Fibroblast of the conjunctiva (primary cell): ENCODE results near the gene NAT8.
"Not testable (repeated sequence)": the region's sequence is repeated elsewhere in the genome, so short reads cannot be mapped to it uniquely, and the experiment has no call there.

Source experiments
- DNase-seq: peaks from one replicate; pipeline ENCODE4 v3.0.0-alpha.2; 2010; ENCODE audit warnings: low read depth

Gene NAT8, protein sequence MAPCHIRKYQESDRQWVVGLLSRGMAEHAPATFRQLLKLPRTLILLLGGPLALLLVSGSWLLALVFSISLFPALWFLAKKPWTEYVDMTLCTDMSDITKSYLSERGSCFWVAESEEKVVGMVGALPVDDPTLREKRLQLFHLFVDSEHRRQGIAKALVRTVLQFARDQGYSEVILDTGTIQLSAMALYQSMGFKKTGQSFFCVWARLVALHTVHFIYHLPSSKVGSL

DNA sequence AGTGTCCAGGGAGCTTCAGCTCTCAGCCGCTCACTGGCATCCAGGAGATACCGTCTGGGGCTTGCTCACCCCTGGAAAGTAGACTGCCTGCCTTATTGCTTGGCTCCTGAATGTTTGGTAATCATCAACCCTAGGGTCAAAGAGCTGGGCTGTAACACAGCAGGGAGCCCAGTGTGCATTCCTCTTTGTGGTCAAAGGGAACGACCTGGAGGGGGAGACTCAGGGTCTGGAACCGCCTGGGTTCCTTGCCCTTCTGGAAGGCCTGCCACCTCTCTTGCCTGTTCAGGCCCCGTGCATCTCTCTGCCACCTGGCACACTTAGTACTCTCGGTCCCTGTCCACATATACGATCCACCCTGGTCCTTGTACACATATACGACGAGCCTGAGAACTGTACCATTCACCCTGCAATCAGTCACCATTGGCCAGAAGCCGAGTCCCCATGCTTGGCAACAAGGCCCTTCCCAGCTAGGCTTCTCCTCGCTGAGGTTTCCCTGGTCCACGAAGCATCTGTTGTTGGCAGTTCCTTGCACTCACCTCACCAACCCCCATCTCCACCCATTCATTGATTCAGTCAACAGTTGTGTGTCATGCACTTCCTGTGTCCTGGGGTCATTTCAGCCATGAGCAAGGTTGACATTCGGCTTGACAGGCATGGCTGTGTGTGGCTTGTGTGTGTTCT, at the start of gene NAT8:
Gene NAT8 (minus strand): TSS at position 85 of the 681 bp plus-strand sequence. CDS start 794 bp downstream, outside the sequence.
- DNase-seq, result no peak

DNA sequence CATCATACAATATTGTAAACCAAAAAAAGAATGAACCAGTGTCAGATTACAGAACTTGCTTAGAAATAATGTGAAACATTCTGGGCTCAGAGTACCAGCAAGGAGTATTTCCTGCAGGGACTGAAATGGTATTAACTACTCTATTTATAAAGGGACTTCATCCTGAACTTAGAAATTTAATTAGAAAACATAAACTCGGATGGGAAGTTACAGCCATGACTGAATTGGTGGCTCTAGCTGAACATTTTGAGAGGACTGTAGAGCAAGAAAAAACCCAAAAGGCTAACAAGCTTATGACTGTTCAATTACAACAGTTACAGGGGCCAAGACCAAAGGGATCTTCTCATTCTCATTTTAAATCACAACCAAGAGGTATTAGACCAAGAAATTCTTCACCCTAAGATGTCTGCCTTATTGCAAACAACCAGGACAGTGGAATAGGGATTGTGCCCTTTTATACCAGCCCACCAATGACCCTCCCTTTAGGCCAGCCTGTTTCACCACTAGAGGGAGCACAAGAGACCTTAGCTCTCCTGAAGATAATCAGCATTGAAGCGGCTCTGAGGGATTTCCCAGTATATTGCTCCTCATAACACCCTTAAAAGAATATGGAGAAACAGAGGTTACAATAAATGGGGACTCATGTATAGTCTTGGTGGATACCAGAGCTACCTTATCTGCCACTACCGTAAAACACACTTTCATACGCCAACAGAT, 48.3 kb upstream of the NAT8 start:
- not testable (repeated sequence) for DNase-seq

GRCh38 chr2:73688494-73688893, 46.3 kb upstream of the NAT8 start:
- DNase-seq, result not testable (repeated sequence)

GRCh38 chr2:73685764-73686438, 43.7 kb upstream of the NAT8 start:
- no peak for DNase-seq

GRCh38 chr2:73684905-73685304, 42.7 kb upstream of the NAT8 start:
- DNase-seq, result not testable (repeated sequence)

DNA sequence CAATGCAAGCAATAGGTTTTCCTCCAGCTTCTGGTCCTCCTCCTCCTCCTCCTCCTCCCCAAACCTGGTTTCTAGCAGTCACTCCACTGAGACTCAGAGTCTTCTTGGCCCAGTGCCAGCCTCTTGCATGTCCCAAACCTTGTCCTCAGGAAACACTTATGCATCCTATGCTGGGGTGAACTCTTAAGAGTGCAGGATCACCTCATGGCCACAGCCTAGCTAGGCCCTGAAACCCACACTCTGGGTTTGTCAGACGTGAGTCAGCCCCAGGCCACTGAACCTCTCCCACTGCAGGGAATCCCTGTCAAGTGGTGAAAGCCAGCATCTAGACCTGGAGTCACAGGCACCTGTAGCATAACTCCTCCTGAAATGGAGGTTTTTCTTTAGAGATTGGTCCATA, 42.1 kb upstream of the NAT8 start:
- DNase-seq, result not testable (repeated sequence)

- not testable (repeated sequence) for DNase-seq
These were observed 37.8 kb upstream of the NAT8 start for GRCh38 chr2:73679951-73680571.

DNA sequence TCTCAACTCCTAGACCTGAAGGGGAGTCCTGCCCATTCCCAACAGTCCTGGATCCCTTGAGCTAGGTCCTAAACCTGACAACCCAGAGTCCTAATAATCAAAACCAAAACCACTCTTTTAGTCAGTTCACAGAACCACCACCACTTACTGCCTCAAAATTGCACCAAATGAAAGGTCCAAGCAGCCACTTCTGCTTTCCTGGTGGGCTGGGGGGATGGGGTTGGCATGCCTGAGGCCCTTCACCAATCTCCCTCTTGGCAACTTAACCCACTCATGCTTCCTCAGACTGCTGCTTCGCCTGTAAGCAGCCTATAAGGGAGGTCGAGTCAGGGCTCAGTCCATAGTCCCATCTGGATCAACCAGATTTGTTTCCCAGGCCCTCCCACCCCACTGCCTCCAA, 37.0 kb upstream of the NAT8 start:
- DNase-seq, result not testable (repeated sequence)

- DNase-seq, result not testable (repeated sequence)
These were observed 35.8 kb upstream of the NAT8 start for GRCh38 chr2:73678008-73678407.

- DNase-seq, result not testable (repeated sequence)
These were observed 34.0 kb upstream of the NAT8 start for GRCh38 chr2:73676211-73676610.

- DNase-seq, result not testable (repeated sequence)
These were observed 32.5 kb upstream of the NAT8 start for GRCh38 chr2:73674696-73675157.

- not testable (repeated sequence) for DNase-seq
These were observed 27.8 kb upstream of the NAT8 start for GRCh38 chr2:73669976-73670375.

DNA sequence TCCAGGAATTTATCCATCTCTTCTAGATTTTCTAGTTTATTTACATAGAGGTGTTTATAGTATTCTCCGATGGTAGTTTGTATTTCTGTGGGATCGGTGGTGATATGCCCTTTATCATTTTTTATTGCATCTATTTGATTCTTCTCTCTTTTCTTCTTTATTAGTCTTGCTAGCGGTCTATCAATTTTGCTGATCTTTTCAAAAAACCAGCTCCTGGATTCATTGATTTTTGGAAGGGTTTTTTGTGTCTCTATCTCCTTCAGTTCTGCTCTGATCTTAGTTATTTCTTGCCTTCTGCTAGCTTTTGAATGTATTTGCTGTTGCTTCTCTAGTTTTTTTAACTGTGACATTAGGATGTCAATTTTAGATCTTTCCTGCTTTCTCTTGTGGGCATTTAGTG, 25.0 kb upstream of the NAT8 start:
- DNase-seq, result not testable (repeated sequence)

- DNase-seq, result no peak
These were observed 12.0 kb upstream of the NAT8 start for GRCh38 chr2:73654175-73654574.

- DNase-seq, result no peak
These were observed 10.1 kb upstream of the NAT8 start for GRCh38 chr2:73652348-73652747.

DNA sequence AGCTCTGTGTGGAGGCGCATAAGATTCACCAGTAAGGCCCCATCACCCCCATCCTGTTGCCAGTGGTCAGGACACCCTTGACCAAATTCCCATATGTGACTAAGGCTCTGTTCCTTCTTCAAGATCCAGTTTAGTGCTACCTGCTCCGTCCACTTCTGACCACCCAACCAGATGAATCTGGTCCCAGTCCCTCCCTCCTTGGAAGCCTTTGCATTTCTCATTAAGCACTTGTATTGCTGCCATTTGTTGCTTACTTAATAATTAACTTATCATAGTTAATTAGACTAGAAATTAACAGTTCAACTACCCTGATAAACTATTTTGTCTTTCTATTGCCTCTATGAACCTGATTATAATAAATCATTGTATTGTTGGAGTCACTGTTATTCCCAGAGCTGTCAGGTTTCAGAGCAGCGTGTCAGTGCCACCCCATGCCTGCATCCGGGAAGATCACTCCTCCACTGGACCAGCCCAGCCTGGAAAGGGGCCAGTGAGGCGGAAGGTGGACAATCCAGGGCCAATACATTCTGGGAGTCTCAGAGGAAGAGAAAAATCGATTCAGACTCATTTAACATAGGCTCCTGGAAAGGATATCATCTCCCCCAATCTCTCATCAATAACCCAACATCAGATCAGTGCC, 9.5 kb upstream of the NAT8 start:
- no peak for DNase-seq

GRCh38 chr2:73647690-73648089, 5.5 kb upstream of the NAT8 start:
- not testable (repeated sequence) for DNase-seq

DNA sequence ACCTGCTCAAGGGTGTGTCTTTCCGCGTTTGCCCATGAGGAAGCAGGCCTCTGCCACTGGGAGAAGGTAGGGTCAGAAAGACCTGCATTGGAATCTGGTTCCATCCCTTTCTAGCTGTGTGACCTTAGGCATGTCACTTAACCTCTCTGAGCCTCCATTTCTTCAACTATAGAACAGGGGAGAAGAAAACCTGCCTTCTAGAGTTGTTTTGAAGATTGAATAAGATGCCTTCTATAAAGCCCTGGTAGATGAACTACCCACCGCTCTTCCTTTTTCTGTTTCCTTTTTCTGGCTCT, 507 bp downstream of the NAT8 start:
- no peak for DNase-seq

- no peak for DNase-seq
These were observed 1.1 kb downstream of the NAT8 start for GRCh38 chr2:73640946-73641766.

GRCh38 chr2:73640511-73640911, 1.7 kb downstream of the NAT8 start:
- DNase-seq, result no peak

GRCh38 chr2:73638429-73638828, 3.8 kb downstream of the NAT8 start:
- no peak for DNase-seq
